HepG2 (cell line): Measurements from ENCODE around the gene SNX6. TPM values are rescaled to one million over a fixed set of nuclear protein-coding genes. Genes with fewer than 3 reads are reported as not detected.

Experiments
- ATF1 ChIP-seq: IDR thresholded peaks from 2 replicates; pipeline ENCODE4 v1.6.1; 2016; ENCODE audit warnings: mild to moderate bottlenecking, control low read depth
- CHD2 ChIP-seq: IDR thresholded peaks from 2 replicates; pipeline ENCODE4 v1.6.1; 2011; ENCODE audit warnings: low read depth, low read length, improper control_type of control experiment
- JARID2 ChIP-seq: sonication (generic); formaldehyde crosslinking; IDR thresholded peaks from 2 replicates; pipeline ENCODE4 v1.8.1; 2023; ENCODE audit warnings: missing genetic modification reagents, inconsistent platforms; ENCODE audit not compliant: insufficient replicate concordance
- MTERF4 ChIP-seq: sonication (generic); formaldehyde crosslinking; IDR thresholded peaks from 2 replicates; pipeline ENCODE4 v1.8.0; 2023; ENCODE audit warnings: mild to moderate bottlenecking, missing genetic modification reagents
- NFE2 ChIP-seq: sonication (generic); formaldehyde crosslinking; IDR thresholded peaks from 2 replicates; pipeline ENCODE4 v1.4.0; 2020; ENCODE audit warnings: missing genetic modification reagents
- PTBP1 ChIP-seq: fragments of 200-400 bp; formaldehyde crosslinking; IDR thresholded peaks from 2 replicates; pipeline ENCODE4 v1.6.1; 2018; ENCODE audit warnings: low read length, low read depth; ENCODE audit not compliant: poor library complexity, severe bottlenecking
- RBM39 ChIP-seq: fragments of 200-400 bp; formaldehyde crosslinking; IDR thresholded peaks from one replicate; pipeline ENCODE4 v1.6.1; 2018; ENCODE audit warnings: antibody characterized with exemption, mild to moderate bottlenecking, low read depth, low read length; ENCODE audit not compliant: poor library complexity, severe bottlenecking
- RFX5 ChIP-seq: IDR thresholded peaks from 2 replicates; pipeline ENCODE4 v1.6.1; 2011; ENCODE audit warnings: low read depth, low read length, improper control_type of control experiment
- SALL1 ChIP-seq: sonication (generic); formaldehyde crosslinking; IDR thresholded peaks from 2 replicates; pipeline ENCODE4 v1.8.0; 2022; ENCODE audit warnings: mild to moderate bottlenecking, missing genetic modification reagents
- ZKSCAN8 ChIP-seq: IDR thresholded peaks from 2 replicates; pipeline ENCODE4 v1.6.1; 2016; ENCODE audit warnings: borderline replicate concordance, missing genetic modification reagents, missing compliant biosample characterization
- ZNF10 ChIP-seq: sonication (generic); formaldehyde crosslinking; IDR thresholded peaks from 2 replicates; pipeline ENCODE4 v1.4.0; 2020; ENCODE audit warnings: mild to moderate bottlenecking, low read depth, missing genetic modification reagents, borderline replicate concordance
- ZNF143 ChIP-seq: sonication (generic); formaldehyde crosslinking; IDR thresholded peaks from 2 replicates; pipeline ENCODE4 v1.4.0; 2020; ENCODE audit warnings: missing genetic modification reagents
- ZNF496 ChIP-seq: sonication (generic); formaldehyde crosslinking; IDR thresholded peaks from 2 replicates; pipeline ENCODE4 v1.8.1; 2023; ENCODE audit warnings: mild to moderate bottlenecking, moderate library complexity, missing genetic modification reagents; ENCODE audit not compliant: insufficient replicate concordance
- ZNF687 ChIP-seq: sonication (generic); formaldehyde crosslinking; IDR thresholded peaks from 2 replicates; pipeline ENCODE4 v1.5.1; 2020; ENCODE audit warnings: mild to moderate bottlenecking, missing genetic modification reagents, moderate library complexity
- ZNF749 ChIP-seq: sonication (generic); formaldehyde crosslinking; IDR thresholded peaks from 2 replicates; pipeline ENCODE4 v1.8.0; 2022; ENCODE audit warnings: mild to moderate bottlenecking, missing genetic modification reagents, moderate library complexity, borderline replicate concordance
- polyA plus RNA-seq, 8 experiments: library from polyadenylated mRNA; depleted of rRNA in 3 of 8; stranded (reverse) in 7 of 8; unstranded in 1 of 8; fragments of >200 nt; fragmentation: Illumina TruSeq in 4 of 8; extraction: Trizol in 4 of 8; gene quantifications; 2 replicates each; pipeline versions ENCODE4 v1.2.1 to v1.2.3, GENCODE V29; 2011 to 2016; ENCODE audit warnings: low read depth in 4 of 8, missing spikeins in 1 of 8, mixed read lengths in 1 of 8; ENCODE audit not compliant: insufficient read depth in 1 of 8
- total RNA-seq, 5 experiments: library from RNA; depleted of rRNA; stranded (reverse); fragments of >200 nt; fragmentation: Illumina TruSeq; extraction: Trizol; gene quantifications; 2 replicates each; pipeline ENCODE4 v1.2.3, GENCODE V29; 2016; ENCODE audit warnings: low read depth in 1 of 5
- TF ChIP-seq, protein P1 (sequence below): IDR thresholded peaks from 2 replicates; pipeline ENCODE4 v1.6.1; 2016; ENCODE audit warnings: missing compliant biosample characterization, missing genetic modification reagents, borderline replicate concordance
- TF ChIP-seq, protein P2 (sequence below): sonication (generic); formaldehyde crosslinking; IDR thresholded peaks from 2 replicates; pipeline ENCODE4 v1.5.0; 2020; ENCODE audit warnings: missing genetic modification reagents, mild to moderate bottlenecking, borderline replicate concordance
- TF ChIP-seq, protein P3 (sequence below): sonication (generic); formaldehyde crosslinking; IDR thresholded peaks from 2 replicates; pipeline ENCODE4 v1.5.0; 2020; ENCODE audit warnings: missing genetic modification reagents
- TF ChIP-seq, protein P4 (sequence below): sonication (generic); formaldehyde crosslinking; conservative IDR thresholded peaks from 2 replicates; pipeline ENCODE4 v1.8.1; 2023; ENCODE audit warnings: missing genetic modification reagents

The SNX6 gene
- total and polyA plus RNA-seq, 2 of the 13 experiments (the other 11 are each of a cell fraction or from before 2014, with no cell fraction given), result 92.3 to 169 TPM

- TF ChIP-seq PTBP1, result peak; percentile 100
- TF ChIP-seq RBM39, result peak; percentile 100
- TF ChIP-seq ZNF749 (CRISPR knock-in tag), result peak; percentile 97
- TF ChIP-seq ZNF143, result peak; percentile 91
- peak; percentile 98 for TF ChIP-seq JARID2
- peak; percentile 79 for TF ChIP-seq ZKSCAN8 (CRISPR knock-in tag)
- peak; percentile 88 for TF ChIP-seq ATF1 (CRISPR knock-in tag)
- TF ChIP-seq NFE2, result no peak
- TF ChIP-seq, protein P1, sequence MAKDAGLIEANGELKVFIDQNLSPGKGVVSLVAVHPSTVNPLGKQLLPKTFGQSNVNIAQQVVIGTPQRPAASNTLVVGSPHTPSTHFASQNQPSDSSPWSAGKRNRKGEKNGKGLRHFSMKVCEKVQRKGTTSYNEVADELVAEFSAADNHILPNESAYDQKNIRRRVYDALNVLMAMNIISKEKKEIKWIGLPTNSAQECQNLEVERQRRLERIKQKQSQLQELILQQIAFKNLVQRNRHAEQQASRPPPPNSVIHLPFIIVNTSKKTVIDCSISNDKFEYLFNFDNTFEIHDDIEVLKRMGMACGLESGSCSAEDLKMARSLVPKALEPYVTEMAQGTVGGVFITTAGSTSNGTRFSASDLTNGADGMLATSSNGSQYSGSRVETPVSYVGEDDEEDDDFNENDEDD (CRISPR knock-in tag), result peak; percentile 83; the same call in 1 of the 2 replicates
- TF ChIP-seq ZNF687 (CRISPR knock-in tag), result peak; percentile 99
- TF ChIP-seq, protein P2, sequence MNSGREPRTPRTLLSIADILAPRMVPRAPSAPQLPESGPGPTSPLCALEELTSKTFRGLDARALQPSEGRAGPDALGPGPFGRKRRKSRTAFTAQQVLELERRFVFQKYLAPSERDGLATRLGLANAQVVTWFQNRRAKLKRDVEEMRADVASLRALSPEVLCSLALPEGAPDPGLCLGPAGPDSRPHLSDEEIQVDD (CRISPR knock-in tag), result peak; percentile 95
- peak; percentile 99 for TF ChIP-seq SALL1 (CRISPR knock-in tag)
- TF ChIP-seq, protein P3, sequence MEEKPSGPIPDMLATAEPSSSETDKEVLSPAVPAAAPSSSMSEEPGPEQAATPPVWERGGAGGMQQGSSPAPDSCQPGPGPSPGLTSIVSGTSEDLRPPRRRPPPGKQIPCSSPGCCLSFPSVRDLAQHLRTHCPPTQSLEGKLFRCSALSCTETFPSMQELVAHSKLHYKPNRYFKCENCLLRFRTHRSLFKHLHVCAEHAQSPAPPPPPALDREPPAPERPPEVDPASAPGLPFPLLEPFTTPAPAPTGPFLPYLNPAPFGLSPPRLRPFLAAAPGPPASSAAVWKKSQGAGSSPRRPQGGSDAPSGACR (CRISPR knock-in tag), result peak; percentile 100
- no peak for TF ChIP-seq ZNF496
- peak; percentile 47; the same call in 1 of the 2 replicates for TF ChIP-seq ZNF10 (CRISPR knock-in tag)
- TF ChIP-seq RFX5, result peak; percentile 68
- TF ChIP-seq MTERF4 (CRISPR knock-in tag), result peak; percentile 96
- peak; percentile 48; the same call in 1 of the 2 replicates for TF ChIP-seq CHD2
- TF ChIP-seq, protein P4, sequence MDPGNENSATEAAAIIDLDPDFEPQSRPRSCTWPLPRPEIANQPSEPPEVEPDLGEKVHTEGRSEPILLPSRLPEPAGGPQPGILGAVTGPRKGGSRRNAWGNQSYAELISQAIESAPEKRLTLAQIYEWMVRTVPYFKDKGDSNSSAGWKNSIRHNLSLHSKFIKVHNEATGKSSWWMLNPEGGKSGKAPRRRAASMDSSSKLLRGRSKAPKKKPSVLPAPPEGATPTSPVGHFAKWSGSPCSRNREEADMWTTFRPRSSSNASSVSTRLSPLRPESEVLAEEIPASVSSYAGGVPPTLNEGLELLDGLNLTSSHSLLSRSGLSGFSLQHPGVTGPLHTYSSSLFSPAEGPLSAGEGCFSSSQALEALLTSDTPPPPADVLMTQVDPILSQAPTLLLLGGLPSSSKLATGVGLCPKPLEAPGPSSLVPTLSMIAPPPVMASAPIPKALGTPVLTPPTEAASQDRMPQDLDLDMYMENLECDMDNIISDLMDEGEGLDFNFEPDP (CRISPR knock-in tag), result 0 out of 2 replicates have a peak, but pooled peaks have one; percentile 97
Observed at GRCh38 chr14:34539407-34540180, 90.4 kb downstream of the SNX6 start, which contains the start of gene EAPP (continued).
